ENCODE data around the gene SLC24A3. TPM values are rescaled to one million over a fixed set of nuclear protein-coding genes. Genes with fewer than 3 reads are reported as not detected.

Gene SLC24A3
- total and polyA plus RNA-seq, 2 donors from 2014 or later: 0.86 to 5.2 TPM

DNA sequence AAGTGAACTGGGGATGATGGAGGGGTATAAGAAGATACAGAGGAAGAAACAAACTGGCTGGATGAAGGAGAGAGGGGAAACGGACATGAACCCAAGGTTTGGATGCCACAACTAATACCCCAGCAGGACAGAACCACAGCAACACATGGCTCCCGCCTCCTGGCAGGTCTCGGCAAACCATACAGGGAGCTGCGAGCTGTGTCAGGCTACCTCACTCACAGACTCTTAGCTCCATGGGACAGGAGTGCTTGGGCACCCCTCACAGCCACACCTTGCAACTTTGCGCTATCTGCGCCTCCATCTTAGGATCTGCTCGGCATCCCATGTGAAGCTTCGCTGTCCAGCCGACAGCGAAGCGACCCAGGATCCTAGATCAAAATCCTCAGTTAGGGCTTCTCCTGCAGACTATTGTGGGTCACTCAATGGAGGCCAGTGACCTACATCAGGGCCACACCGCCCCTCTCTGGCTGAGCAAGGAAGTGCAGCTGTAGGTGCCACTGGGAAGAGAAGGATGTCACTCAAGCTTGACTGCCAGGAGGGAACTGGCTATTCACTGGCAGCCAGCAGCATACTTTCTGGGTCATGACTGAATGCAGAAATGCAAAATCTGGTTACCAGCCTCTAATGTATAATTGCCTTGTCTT is 371.2 kb downstream of the SLC24A3 start:
- Histone ChIP-seq H3K27me3 (ENCODE audit: control insufficient read depth, insufficient read depth, low read length) (no peaks in the 10 kb centered on the region), H3K4me3 (ENCODE audit: low read length in 3 of 3) (no peak overlapping the region), H3K9ac (ENCODE audit: low read length in 3 of 3) (no peak overlapping the region), H3K4me1 (ENCODE audit: control insufficient read depth in 2 of 3, insufficient read depth in 2 of 3, low read depth in 1 of 3, low read length in 3 of 3) (no peaks in the 10 kb centered on the region), H3K9me3 (ENCODE audit: control insufficient read depth in 2 of 3, insufficient read depth in 1 of 3, low read length in 3 of 3) (no peaks in the 10 kb centered on the region), H3K27ac (ENCODE audit: low read depth in 2 of 2, low read length in 2 of 2) (no peak overlapping the region), H3K36me3 (ENCODE audit: control insufficient read depth in 2 of 3, insufficient read depth in 3 of 3, low read length in 3 of 3) (no peaks in the 10 kb centered on the region)
- TF ChIP-seq, protein P1, sequence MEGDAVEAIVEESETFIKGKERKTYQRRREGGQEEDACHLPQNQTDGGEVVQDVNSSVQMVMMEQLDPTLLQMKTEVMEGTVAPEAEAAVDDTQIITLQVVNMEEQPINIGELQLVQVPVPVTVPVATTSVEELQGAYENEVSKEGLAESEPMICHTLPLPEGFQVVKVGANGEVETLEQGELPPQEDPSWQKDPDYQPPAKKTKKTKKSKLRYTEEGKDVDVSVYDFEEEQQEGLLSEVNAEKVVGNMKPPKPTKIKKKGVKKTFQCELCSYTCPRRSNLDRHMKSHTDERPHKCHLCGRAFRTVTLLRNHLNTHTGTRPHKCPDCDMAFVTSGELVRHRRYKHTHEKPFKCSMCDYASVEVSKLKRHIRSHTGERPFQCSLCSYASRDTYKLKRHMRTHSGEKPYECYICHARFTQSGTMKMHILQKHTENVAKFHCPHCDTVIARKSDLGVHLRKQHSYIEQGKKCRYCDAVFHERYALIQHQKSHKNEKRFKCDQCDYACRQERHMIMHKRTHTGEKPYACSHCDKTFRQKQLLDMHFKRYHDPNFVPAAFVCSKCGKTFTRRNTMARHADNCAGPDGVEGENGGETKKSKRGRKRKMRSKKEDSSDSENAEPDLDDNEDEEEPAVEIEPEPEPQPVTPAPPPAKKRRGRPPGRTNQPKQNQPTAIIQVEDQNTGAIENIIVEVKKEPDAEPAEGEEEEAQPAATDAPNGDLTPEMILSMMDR (IDR thresholded peaks at IDR 0.05; ENCODE audit: borderline replicate concordance, extremely low read depth, insufficient read depth): peak; percentile 75
- FAIRE-seq: no peak
- peak; percentile 84 to 88 (median 86) for DNase-seq
- intact Hi-C loops (cut with DNase I): loop anchor here (10.0 kb wide), 1 partner anchor 369 kb away; the partner anchor contains the start of gene SLC24A3

DNA sequence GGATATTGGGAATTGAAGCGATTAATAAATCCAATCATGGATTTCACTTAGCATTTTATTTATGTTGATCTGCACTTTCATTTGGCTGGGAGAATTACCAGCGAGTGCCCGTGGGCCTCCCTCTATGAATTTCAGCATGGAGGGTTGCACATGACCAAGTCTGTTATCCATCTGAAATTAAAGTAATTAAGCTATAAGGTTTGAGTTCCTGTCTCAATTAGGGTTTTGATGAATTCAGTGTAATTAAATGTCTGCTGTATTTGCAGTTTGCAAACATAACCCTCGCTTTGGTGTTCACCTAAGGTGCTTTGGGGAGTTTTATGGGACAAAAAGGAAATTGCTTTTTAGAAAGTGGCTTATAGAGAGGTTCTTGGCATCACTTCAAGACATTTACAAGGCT is 375.8 kb downstream of the SLC24A3 start:
- DNase-seq (no peak), FAIRE-seq (no peak)
- no peaks in the 10 kb centered on the region for H3K9me3 ChIP-seq (ENCODE audit: control insufficient read depth in 2 of 3, insufficient read depth in 1 of 3, low read length in 3 of 3)
- TF ChIP-seq, protein P1 (IDR thresholded peaks at IDR 0.05; ENCODE audit: borderline replicate concordance, extremely low read depth, insufficient read depth): no peak
- H3K4me3 ChIP-seq (ENCODE audit: low read length in 3 of 3): no peak overlapping the region
- intact Hi-C loops (cut with DNase I): loop anchor here (10.0 kb wide), 1 partner anchor 373 kb away; the partner anchor contains the start of gene SLC24A3
- H3K4me1 ChIP-seq (ENCODE audit: control insufficient read depth in 2 of 3, insufficient read depth in 2 of 3, low read depth in 1 of 3, low read length in 3 of 3): no peaks in the 10 kb centered on the region
- H3K9ac ChIP-seq (ENCODE audit: low read length in 3 of 3): no peak overlapping the region
- no peaks in the 10 kb centered on the region for H3K36me3 ChIP-seq (ENCODE audit: control insufficient read depth in 2 of 3, insufficient read depth in 3 of 3, low read length in 3 of 3)
- no peaks in the 10 kb centered on the region for H3K27me3 ChIP-seq (ENCODE audit: control insufficient read depth, insufficient read depth, low read length)
- H3K27ac ChIP-seq (ENCODE audit: low read depth in 2 of 2, low read length in 2 of 2): no peak overlapping the region

DNA sequence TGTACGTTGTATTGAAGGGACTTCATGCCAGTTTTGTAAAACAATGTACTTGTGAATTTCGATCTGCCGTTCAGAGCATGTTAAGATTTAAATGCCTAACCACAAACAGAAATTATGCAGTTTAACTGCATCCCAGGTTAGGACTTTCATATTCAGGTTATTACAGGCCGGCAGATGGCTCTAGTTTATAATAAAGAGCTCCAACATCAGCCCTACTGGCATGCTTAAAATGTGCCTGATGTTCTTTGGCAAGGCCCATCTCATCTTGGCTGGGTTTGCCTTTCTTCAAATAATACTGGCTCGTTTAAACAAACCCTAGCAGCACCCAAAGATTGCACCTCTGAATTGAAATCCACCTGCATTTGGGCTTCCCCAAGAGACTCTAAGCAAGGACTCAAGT is 376.3 kb downstream of the SLC24A3 start:
- no peak for DNase-seq
- no peaks in the 10 kb centered on the region for H3K9me3 ChIP-seq (ENCODE audit: control insufficient read depth in 2 of 3, insufficient read depth in 1 of 3, low read length in 3 of 3)
- H3K36me3 ChIP-seq (ENCODE audit: control insufficient read depth in 2 of 3, insufficient read depth in 3 of 3, low read length in 3 of 3): no peaks in the 10 kb centered on the region
- no peak overlapping the region for H3K4me3 ChIP-seq (ENCODE audit: low read length in 3 of 3)
- TF ChIP-seq, protein P1 (IDR thresholded peaks at IDR 0.05; ENCODE audit: borderline replicate concordance, extremely low read depth, insufficient read depth): no peak
- intact Hi-C loops (cut with DNase I): loop anchor here (10.0 kb wide), 1 partner anchor 374 kb away; the partner anchor contains the start of gene SLC24A3
- no peak overlapping the region for H3K9ac ChIP-seq (ENCODE audit: low read length in 3 of 3)
- no peaks in the 10 kb centered on the region for H3K4me1 ChIP-seq (ENCODE audit: control insufficient read depth in 2 of 3, insufficient read depth in 2 of 3, low read depth in 1 of 3, low read length in 3 of 3)
- H3K27ac ChIP-seq (ENCODE audit: low read depth in 2 of 2, low read length in 2 of 2): no peak overlapping the region
- H3K27me3 ChIP-seq (ENCODE audit: control insufficient read depth, insufficient read depth, low read length): no peaks in the 10 kb centered on the region
- FAIRE-seq: no peak

Data from kidney (tissue), 14 donors.